Stimulated activated CD4-positive, alpha-beta T cell treated with anti-CD3 and anti-CD28 coated beads, Interleukin-1b, Interleukin-23, amount 100 ng/mL, for 4 hours (primary cell): Measurements from ENCODE around the gene CHKB.

Experiments
- DNase-seq, 2 donors: peaks; one replicate each; pipeline ENCODE4 v3.0.0-alpha.2; 2020; ENCODE audit warnings: low read depth in 2 of 2

CHKB gene

GRCh38 chr22:50600538-50600937 lies 17.9 kb upstream of the CHKB start, which contains the start of gene MAPK8IP2:
Gene MAPK8IP2 (plus strand): TSS chr22:50600793. CDS start chr22:50600819, 26 bp downstream.
- DNase-seq, result no peak

DNA sequence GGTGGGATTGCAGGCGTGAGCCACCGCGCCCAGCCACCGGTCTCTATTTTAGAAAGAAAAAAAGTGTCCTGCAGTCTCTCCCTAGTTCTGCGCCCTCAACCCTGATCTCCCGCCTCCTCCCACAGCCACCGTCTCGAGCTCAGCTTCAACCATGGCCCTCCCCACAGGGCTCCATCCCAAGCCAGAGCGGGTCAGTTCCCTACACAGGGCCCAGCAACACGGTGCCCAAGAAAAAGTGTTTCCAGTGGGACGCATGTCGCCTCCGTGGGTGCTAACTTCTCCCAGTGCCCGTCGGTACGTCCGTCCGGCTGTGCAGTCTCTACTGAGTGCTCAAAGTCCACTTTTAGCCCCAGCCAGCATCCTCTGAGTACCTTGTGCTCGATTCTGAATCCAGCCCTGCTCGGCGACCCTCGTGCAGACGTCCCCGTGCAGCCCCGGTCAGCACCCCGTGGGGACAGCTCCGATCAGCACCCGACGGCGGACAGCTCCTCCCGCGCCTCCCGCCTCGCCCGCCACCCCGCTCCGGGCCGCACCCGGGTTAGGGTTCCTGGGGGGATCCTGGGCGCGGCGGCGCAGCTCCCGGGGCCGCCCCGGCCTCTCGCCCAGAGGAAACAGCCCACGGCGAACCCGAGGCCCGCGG lies 17.3 kb upstream of the CHKB start:
- peak in 1 of 2 donors; percentile 47 for DNase-seq

DNA sequence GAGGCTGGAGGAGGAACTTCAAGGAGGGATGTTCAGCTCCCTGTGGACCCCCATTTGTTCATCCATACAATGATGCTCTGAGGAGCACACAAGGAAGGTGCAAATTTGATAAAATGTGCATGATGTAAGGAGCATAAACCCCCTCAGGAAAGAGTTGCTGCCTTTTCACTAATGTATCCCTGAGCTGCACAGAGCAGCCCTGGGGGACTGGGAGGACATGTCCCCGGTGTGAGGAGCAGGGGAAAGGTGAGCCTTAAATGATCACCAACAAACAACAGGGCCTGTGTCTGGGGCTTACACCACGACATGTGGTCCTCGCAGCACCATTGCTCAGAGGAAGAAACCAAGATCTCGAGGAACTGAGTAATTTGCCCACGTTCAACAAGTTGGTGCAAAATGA lies 14.4 kb upstream of the CHKB start:
- no peak for DNase-seq

GRCh38 chr22:50595189-50595588 lies 12.5 kb upstream of the CHKB start:
- no peak for DNase-seq

DNA sequence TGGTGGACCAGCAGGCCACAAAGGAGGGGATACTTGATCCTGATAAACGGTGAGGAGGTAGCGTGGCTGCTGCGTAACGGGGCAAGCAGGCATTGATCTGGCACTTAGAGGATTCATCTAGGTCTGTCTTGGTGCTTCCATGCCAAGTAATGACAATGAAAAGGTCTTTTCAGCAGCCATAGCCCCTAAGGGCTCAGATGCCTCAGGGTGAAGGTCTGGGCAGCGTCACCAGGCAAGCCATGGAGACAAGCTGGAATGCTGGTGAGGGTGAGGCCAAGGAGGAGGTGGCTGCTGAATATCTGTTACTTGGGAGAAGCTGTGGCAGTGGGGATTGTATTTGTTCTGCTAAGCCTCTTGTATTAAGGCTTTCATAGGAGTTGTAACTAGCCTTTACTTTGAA lies 4.8 kb upstream of the CHKB start:
- no peak for DNase-seq

DNA sequence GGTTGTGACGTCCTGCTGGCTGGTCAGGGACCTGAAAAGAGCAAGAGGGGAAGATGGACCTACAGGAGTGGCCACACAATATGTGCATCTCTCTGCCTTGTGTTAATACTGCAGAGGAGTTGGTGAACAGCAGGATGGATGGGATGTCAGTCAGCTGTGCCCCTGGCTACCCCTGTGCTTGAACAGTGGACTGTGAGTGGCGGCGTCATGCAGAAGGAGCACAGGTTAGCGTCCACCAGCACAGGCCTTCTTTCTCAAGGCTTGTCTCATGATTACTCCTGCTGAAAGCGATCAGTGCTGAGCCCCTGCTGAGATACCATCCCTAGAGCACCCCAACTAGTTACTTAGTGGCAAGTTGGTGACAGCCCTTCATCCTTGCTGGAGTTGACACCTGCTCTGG lies 3.8 kb upstream of the CHKB start:
- no peak for DNase-seq

GRCh38 chr22:50585781-50586180 lies 3.1 kb upstream of the CHKB start:
- no peak for DNase-seq

GRCh38 chr22:50585238-50585637 lies 2.6 kb upstream of the CHKB start:
- no peak for DNase-seq

GRCh38 chr22:50584106-50585096 lies 1.8 kb upstream of the CHKB start:
- DNase-seq, result no peak

DNA sequence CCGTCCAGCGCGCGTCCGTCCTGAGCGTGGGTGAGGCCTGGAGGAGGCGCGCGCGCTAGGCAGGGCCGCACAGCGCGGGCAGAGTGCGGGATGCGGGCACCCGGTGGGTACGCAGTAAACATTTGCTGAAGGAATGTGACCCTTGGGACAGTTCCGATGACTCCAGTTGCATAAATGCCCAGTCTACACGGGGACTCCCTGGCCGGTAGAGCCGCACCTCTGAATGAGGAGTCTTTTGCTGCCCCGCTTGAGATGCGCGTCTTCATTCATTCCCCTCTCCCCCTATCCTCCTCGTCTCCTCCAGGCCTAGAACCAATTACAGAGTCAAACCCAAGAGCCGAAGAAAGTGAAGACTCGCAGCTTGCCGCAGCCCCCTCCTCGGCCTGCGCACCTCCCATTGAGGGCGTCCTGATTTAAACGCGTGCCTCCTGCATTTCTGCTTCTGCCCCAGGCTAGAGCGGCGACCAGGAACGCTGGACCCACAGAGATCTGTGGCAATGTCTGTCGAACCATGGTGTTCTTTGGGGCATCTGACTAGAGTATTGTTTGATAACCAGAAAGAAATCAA lies 729 bp upstream of the CHKB start:
- no peak for DNase-seq

DNA sequence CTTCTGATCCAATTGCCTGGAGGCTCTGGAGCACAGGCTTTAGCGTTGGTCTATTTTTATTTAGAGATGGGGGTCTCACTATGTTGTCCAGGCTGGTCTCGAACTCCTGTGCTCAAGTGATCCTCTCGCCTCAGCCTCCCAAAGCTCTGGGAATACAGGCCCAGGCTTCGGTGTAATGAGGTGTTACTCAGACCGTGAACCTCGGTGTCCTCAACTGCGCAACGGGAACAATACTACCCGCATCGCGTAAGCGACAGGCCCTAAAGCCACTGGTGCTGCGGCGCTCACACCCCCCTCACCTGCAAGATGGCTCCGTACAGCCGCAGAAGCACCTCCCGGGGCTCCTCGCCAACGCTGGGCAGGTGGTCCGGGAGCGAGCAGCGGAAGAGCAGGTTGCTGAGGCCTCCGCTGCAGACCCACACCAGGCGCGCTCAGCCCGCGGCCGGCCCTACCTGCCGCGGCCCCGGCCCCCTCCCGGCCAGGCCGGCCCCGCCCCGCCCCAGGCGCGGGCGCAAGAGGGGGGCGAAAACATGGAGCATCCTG lies 628 bp downstream of the CHKB start:
- no peak for DNase-seq

GRCh38 chr22:50581031-50581949 lies 1.4 kb downstream of the CHKB start:
- DNase-seq, result no peak

DNA sequence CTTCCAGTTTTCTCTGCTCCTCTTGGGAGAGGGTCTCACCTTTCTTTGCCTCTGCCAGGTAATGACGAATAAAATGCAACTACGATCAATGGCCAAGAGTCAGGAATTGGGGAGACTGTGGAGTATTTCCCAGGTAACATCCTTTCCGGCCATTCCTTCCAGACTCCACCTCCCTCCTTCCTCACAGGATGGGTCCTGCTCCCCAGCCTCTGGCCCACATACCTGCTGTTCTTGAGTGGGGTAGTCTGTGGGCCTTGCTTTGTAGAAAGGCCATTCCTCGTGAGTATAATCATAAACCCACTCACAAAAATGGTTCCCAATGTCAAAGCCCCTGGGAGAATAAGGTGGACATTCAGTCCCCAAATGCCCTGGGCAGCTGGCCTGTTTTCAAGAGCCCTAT lies 2.9 kb downstream of the CHKB start:
- DNase-seq, result no peak

DNA sequence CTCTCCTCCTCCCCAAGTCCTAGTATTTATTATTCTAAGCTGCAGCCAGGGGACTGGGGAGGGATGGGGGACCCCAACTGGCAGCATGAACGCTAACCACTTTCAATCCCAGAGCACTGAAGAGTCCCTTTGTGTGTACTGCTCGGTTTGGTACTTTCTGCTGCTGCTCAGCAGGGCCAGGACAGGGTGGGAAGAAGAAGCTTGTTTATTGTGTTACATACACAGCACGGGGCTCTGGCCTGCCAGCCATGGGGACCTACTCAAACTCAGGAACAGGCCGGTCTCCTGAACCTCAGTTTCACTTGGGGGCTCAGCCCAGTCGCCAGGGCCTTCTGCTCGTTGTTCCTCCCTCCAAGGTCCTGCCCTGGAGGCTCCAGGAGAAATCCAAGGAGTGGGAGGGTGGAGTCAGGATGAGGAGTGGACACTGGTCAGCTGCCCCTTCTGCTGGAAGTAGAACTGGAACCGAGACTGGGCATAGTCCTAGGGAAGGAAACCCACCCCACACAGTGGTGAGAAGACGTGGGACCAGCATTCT lies 3.8 kb downstream of the CHKB start:
- no peak for DNase-seq

- DNase-seq, result no peak
Measured at GRCh38 chr22:50577987-50578775, 4.5 kb downstream of the CHKB start, which contains the start of gene CPT1B. Gene CPT1B (minus strand): TSS chr22:50578427. CDS start chr22:50577915, 512 bp downstream.

- no peak for DNase-seq
Measured at GRCh38 chr22:50577697-50577986, 5.0 kb downstream of the CHKB start.

DNA sequence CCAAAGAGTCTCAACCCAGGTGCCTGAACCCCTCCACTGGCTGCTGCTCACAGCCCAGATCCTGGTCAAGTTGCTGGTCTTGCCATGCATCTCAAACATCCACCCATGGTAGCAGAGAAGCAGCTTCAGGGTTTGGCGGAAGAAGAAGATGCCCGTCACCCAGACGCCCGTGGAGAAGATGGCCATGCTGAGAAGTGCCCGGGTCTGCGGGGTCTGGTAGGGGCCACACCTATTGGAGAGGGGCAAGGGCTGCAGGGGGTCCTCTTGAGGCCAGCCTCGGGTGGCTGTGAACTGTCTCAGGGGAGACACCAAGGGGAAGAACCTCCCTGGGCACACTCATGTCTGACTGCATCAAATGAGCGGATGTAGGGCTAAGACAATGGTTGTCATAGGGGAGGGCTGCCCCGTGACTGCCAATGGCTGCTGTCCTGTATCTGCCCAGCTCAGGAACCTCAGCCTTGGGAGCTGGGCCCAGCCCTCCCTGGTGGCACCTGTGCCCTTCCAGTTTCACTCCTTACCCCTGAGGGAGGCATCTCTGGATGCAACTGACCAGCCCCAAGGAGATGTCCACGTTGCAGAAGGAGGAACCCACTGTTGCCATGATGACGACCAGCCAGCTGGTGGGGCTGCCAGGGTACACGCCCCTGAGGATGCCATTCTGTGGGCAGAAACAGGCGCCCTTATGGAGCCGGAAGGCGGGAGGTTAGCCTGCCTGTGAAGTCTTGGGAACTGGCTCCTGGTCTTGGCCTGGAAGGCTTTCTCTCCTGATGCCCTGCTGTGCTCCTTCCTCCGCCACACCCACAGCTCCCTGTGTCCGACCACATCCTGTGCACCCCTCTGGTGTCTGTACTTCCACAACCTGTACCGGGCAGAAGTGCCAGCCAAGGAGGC lies 5.6 kb downstream of the CHKB start:
- DNase-seq, result no peak

- DNase-seq, result no peak
Measured at GRCh38 chr22:50576070-50576469, 6.6 kb downstream of the CHKB start.

DNA sequence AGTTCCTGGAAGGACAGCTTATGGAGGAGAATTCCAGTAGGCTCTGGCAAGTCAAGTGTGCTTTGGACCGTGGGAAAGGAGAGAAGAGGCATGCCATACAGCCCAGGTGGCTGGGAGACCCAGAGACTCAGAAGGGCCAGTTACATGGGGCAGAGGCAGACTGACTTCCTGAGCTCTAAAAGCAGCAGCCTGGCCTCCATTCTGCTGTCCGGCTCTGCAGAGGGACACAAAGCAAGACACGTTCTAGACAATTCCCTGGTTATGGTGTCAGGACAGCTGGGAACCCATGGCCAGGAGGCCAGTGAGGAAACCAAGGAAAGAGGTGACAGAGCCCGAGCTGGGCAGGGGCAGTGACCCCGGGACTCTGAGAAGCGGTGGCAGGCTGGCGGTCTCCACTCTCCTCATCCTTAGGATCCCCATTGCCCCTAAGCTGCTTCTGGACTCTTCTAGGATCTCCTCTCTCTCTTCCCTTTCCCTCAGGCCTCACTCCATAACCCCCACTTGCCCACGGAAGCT lies 7.2 kb downstream of the CHKB start:
- DNase-seq, result no peak
